Daoy (cell line): Measurements from ENCODE around the gene CACNA1G. TPM values are rescaled to one million over a fixed set of nuclear protein-coding genes. Genes with fewer than 3 reads are reported as not detected.

Source experiments
- DNase-seq: peaks from one replicate; pipeline ENCODE4 v3.0.0-alpha.2; 2015; ENCODE audit warnings: low read depth
- total RNA-seq: library from RNA; depleted of rRNA; stranded (reverse); fragments of >200 nt; shearing (Covaris generic); gene quantifications from 2 replicates; pipeline ENCODE4 v1.2.3, GENCODE V29; 2014

The CACNA1G gene
- total RNA-seq, 1 experiment from 2014 or later, result 0.23 TPM

- DNase-seq, result no peak
Measured at GRCh38 chr17:50651661-50652060, 91.1 kb downstream of the CACNA1G start.

GRCh38 chr17:50653738-50654137, 93.2 kb downstream of the CACNA1G start:
- DNase-seq, result no peak

- no peak for DNase-seq
Measured at GRCh38 chr17:50656509-50656908, 96.0 kb downstream of the CACNA1G start.

GRCh38 chr17:50657054-50657453, 96.5 kb downstream of the CACNA1G start:
- no peak for DNase-seq

GRCh38 chr17:50657627-50658026, 97.1 kb downstream of the CACNA1G start:
- no peak for DNase-seq

- no peak for DNase-seq
Measured at GRCh38 chr17:50658616-50659015, 98.1 kb downstream of the CACNA1G start.

- no peak for DNase-seq
Measured at GRCh38 chr17:50659179-50659578, 98.7 kb downstream of the CACNA1G start.

- peak; percentile 56 for DNase-seq
Measured at GRCh38 chr17:50660042-50660886, 99.7 kb downstream of the CACNA1G start.

GRCh38 chr17:50660887-50661345, 100.4 kb downstream of the CACNA1G start:
- no peak for DNase-seq

- DNase-seq, result peak; percentile 27
Measured at GRCh38 chr17:50661348-50661747, 100.8 kb downstream of the CACNA1G start.

- DNase-seq, result peak; percentile 95
Measured at GRCh38 chr17:50661795-50662391, 101.4 kb downstream of the CACNA1G start.

- DNase-seq, result no peak
Measured at GRCh38 chr17:50662632-50663225, 102.2 kb downstream of the CACNA1G start.

GRCh38 chr17:50663812-50664374, 103.4 kb downstream of the CACNA1G start:
- no peak for DNase-seq

- DNase-seq, result no peak
Measured at GRCh38 chr17:50664788-50665458, 104.4 kb downstream of the CACNA1G start.

- DNase-seq, result no peak
Measured at GRCh38 chr17:50665838-50666237, 105.3 kb downstream of the CACNA1G start.

GRCh38 chr17:50666316-50666715, 105.8 kb downstream of the CACNA1G start:
- no peak for DNase-seq

- DNase-seq, result no peak
Measured at GRCh38 chr17:50667259-50668024, 106.9 kb downstream of the CACNA1G start.

GRCh38 chr17:50668025-50668837, 107.7 kb downstream of the CACNA1G start:
- DNase-seq, result peak; percentile 70

- no peak for DNase-seq
Measured at GRCh38 chr17:50668838-50669581, 108.5 kb downstream of the CACNA1G start.
